ENCODE data around the gene CTSZ. TPM values are rescaled to one million over a fixed set of nuclear protein-coding genes. Genes with fewer than 3 reads are reported as not detected.

CTSZ gene
- total RNA-seq, 6 experiments from 2014 or later, result 124 to 240 (median 136) TPM

DNA sequence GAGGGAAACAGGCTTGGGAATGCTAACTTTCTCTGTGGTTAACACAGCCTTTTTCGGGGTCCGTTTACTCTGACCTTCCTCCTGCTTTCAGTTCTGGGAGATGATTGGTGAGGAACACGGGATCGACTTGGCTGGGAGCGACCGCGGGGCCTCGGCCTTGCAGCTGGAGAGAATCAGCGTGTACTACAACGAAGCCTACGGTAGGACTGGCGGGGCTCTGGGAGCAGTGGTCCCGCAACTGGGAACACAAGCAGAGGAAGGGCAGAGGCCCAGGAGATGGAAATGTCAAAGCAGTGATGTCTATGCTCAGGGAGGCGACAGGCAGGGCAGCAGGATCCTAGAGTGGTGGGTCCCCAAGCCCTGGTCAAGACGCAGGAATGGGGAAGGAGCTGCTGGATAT is 15.7 kb upstream of the CTSZ start:
- peaks cover 41% of the 10 kb centered on the region for H3K4me1 Mint-ChIP-seq (ENCODE audit: low read depth)
- DNase-seq, result no peak
- TF ChIP-seq, protein P1, sequence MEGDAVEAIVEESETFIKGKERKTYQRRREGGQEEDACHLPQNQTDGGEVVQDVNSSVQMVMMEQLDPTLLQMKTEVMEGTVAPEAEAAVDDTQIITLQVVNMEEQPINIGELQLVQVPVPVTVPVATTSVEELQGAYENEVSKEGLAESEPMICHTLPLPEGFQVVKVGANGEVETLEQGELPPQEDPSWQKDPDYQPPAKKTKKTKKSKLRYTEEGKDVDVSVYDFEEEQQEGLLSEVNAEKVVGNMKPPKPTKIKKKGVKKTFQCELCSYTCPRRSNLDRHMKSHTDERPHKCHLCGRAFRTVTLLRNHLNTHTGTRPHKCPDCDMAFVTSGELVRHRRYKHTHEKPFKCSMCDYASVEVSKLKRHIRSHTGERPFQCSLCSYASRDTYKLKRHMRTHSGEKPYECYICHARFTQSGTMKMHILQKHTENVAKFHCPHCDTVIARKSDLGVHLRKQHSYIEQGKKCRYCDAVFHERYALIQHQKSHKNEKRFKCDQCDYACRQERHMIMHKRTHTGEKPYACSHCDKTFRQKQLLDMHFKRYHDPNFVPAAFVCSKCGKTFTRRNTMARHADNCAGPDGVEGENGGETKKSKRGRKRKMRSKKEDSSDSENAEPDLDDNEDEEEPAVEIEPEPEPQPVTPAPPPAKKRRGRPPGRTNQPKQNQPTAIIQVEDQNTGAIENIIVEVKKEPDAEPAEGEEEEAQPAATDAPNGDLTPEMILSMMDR (IDR thresholded peaks at IDR 0.05), result no peak
- no peaks in the 10 kb centered on the region for H3K9me3 Mint-ChIP-seq
- H3K4me3 Mint-ChIP-seq, result no peak overlapping the region
- H3K27ac Mint-ChIP-seq, result peak overlapping the region; percentile 43
- H3K27me3 Mint-ChIP-seq (ENCODE audit: insufficient read depth), result no peaks in the 10 kb centered on the region; the same call in none of the 2 replicates
- H3K36me3 Mint-ChIP-seq (ENCODE audit: low read depth), result peaks cover 32% of the 10 kb centered on the region

DNA sequence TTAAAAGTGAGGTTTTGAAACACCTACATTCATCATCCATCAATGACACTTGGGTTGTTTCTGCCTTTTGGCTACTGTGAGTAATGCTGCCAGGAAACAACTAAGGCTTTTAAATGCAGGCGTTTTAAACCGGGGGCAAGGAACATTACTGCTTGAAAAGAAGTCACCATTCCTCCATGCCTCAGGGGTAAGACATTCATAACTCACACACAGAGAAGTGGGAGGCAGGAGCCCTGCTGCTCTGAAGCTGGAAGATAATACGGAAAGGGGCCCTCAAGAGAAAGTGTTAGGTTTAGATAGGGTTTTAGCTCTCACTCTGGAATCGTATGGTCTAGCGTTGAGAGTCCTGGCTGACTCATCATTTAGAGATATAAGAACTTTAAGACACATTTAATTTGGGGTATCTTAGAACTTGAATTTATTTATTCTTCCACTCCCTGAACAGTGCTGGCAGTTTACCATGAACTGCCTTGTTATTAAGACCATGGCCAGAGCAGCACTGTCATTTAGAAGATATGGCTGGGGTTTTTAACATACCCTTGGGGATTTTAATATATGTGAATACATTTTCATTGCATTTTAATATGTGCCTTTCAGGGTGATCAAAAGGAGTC is 14.0 kb upstream of the CTSZ start:
- peak; percentile 62 for DNase-seq
- H3K4me1 Mint-ChIP-seq (ENCODE audit: low read depth), result peaks cover 41% of the 10 kb centered on the region
- peaks cover 18% of the 10 kb centered on the region for H3K36me3 Mint-ChIP-seq (ENCODE audit: low read depth)
- TF ChIP-seq, protein P1 (IDR thresholded peaks at IDR 0.05), result no peak
- peak overlapping the region; percentile 83 for H3K27ac Mint-ChIP-seq
- H3K4me3 Mint-ChIP-seq, result peak overlapping the region; percentile 27; the same call in 1 of the 2 replicates
- no peaks in the 10 kb centered on the region for H3K9me3 Mint-ChIP-seq
- H3K27me3 Mint-ChIP-seq (ENCODE audit: insufficient read depth), result no peaks in the 10 kb centered on the region; the same call in none of the 2 replicates

DNA sequence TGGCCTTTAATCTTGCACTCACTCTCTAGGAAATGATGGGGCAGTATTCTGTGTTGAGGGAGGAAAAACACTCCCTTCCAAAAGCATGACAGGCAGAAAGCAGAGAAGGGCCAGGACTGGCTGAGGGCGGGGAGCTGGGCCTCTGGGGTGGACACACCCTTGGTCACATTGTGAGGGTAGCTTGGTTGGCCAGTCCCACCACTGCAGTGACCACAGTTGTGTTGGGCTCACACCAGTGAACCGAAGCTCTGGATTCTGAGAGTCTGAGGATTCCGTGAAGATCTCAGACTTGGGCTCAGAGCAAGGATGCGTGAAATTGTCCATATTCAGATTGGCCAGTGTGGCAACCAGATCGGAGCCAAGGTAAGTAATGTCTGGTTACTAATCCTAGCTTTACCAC is 12.2 kb upstream of the CTSZ start, which contains the start of gene TUBB1:
Gene TUBB1 (plus strand): TSS at position 213 of the 400 bp plus-strand sequence. CDS start 94 bp downstream, at position 307.
- Mint-ChIP-seq H3K4me3 (no peak within 1 kb of the TSS; the same call in 1 of the 2 replicates), H3K27ac (no peak within 1 kb of the TSS), H3K36me3 (ENCODE audit: low read depth) (peaks cover 13% of the 10 kb centered on the region), H3K9me3 (no peaks in the 10 kb centered on the region), H3K4me1 (ENCODE audit: low read depth) (peaks cover 48% of the 10 kb centered on the region), H3K27me3 (ENCODE audit: insufficient read depth) (no peaks in the 10 kb centered on the region; the same call in 1 of the 2 replicates)
- TF ChIP-seq, protein P1 (IDR thresholded peaks at IDR 0.05), result no peak
- DNase-seq, result no peak

DNA sequence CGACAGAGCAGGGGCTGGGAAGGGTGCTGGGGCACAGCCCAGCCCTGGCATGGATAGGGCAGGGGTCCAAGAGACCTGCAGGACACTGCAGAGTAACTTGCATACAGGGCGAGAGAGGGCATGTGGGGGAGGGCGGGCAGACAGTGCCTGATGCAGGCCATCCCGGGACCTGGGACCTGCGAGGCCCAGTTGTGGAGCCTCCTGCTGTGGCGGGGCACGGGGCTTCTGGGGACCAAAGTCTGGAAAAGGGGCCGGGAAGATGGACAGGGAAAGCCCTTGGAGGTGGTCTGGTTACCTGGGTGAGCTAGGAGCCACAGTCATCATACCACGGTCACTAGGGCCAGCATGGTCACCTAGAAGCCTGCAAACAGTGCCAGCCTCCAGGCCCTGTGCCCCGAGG is 11.8 kb upstream of the CTSZ start:
- TF ChIP-seq, protein P1 (IDR thresholded peaks at IDR 0.05), result no peak
- Mint-ChIP-seq H3K36me3 (ENCODE audit: low read depth) (peaks cover 10% of the 10 kb centered on the region), H3K4me3 (no peak overlapping the region; the same call in 1 of the 2 replicates), H3K4me1 (ENCODE audit: low read depth) (peaks cover 52% of the 10 kb centered on the region), H3K9me3 (no peaks in the 10 kb centered on the region), H3K27me3 (ENCODE audit: insufficient read depth) (no peaks in the 10 kb centered on the region; the same call in 1 of the 2 replicates), H3K27ac (no peak overlapping the region)
- DNase-seq, result no peak

DNA sequence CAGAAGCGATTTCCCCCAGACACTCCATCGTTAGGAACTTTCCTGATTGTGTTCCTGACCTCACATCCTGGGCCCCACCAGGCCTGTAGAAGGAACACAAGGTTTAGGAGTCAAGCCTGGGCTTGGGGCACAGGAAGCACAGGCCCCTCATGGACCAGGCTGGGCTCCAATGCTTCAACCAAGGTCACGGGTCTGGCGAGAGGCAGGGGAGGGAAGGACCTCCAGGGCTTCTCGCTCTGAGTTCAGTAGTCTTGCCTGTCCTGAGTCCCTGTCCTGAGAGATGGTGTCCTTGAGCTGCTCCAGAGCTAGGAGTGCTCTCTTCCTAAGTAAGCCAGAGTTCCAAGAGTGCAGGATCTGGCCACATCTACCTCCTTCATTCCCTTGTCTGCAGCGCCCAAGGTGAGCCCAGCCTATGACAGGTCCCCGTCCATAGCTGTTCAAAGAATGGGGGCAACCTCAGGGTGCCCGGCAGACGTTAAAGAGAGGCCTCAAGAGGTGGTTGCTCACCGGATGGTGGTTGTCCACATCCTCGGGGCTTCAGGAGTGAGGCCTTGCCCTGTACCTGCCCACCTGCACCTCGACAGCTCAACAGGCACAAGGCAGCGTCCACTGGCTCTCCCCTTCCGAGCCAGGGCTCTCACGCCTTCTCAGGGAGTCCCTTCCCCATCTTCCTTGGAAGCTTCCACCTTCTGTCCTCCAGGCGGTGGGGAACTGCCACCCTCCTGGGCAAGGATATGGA is 10.6 kb upstream of the CTSZ start:
- peaks cover 3% of the 10 kb centered on the region; the same call in 1 of the 2 replicates for H3K36me3 Mint-ChIP-seq (ENCODE audit: low read depth)
- H3K27ac Mint-ChIP-seq, result no peak overlapping the region; the same call in 1 of the 2 replicates
- TF ChIP-seq, protein P1 (IDR thresholded peaks at IDR 0.05), result no peak
- no peak for DNase-seq
- no peaks in the 10 kb centered on the region for H3K9me3 Mint-ChIP-seq
- no peak overlapping the region for H3K4me3 Mint-ChIP-seq
- H3K27me3 Mint-ChIP-seq (ENCODE audit: insufficient read depth), result no peaks in the 10 kb centered on the region; the same call in 1 of the 2 replicates
- H3K4me1 Mint-ChIP-seq (ENCODE audit: low read depth), result peaks cover 49% of the 10 kb centered on the region
